Keratinocyte (primary cell): Measurements from ENCODE around the gene PCDH7.

Source experiments
- CTCF ChIP-seq, 3 experiments: IDR thresholded peaks in 1 of 3; conservative IDR thresholded peaks in 1 of 3; optimal IDR thresholded peaks in 1 of 3; 2 replicates in 2 of 3; 3 replicates in 1 of 3; pipeline versions ENCODE3 to v1.5.1; 2011; ENCODE audit warnings: low read length in 3 of 3, mild to moderate bottlenecking in 3 of 3, moderate library complexity in 2 of 3, control low read depth in 1 of 3, inconsistent platforms in 1 of 3; ENCODE audit not compliant: insufficient read depth in 2 of 3; ENCODE audit errors: extremely low read depth in 1 of 3
- EZH2 ChIP-seq: IDR thresholded peaks from one replicate; pipeline ENCODE4 v1.6.1; 2012; ENCODE audit warnings: inconsistent platforms, mild to moderate bottlenecking, low read length, moderate library complexity

GRCh38 chr4:30744386-30744785, 24.2 kb downstream of the PCDH7 start:
- TF ChIP-seq CTCF (optimal IDR thresholded peaks at IDR 0.05 in 1 of 3, IDR thresholded peaks at IDR 0.05 in 1 of 3, conservative IDR thresholded peaks at IDR 0.05 in 1 of 3; ENCODE audit: extremely low read depth in 1 of 3, insufficient read depth in 2 of 3, low read length in 3 of 3) (no peak), EZH2 (no peak)
